ENCODE results near the gene RAB3B.

The RAB3B gene

DNA sequence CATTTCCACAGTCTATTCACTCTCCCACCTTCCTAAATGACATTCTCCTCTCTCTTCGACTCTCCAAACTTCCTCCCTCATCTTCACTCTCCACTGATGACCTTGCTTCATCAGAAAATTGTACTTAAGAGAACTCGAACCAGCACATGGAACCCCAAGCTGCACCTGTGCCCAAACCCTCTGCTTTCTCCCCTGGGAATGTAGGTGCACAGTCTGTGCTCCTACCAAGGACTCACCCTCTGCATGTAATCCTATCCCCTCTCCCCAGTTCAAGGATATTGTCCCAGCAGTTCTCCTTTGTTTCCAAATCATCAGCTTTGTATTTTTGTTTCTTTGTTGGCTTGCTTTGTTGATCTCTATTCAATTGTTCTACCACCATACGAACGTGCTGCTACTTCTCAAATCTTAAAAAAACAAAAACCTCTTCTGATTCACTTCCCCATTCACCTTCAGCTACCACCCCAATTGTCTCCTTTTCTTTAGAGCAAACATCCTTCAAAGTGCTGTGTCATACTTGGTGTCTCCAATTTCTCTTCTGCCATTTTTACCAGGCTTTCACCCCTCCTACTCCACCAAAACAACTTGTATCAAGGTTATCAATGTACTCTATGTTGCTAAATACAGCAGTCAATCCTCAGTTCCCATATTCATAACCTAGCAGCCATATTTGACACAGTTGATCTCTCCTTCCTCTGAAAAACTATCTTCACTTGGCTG, 26.8 kb downstream of the RAB3B start:
- Histone ChIP-seq H3K27me3 (ENCODE audit: insufficient read depth, low read length) (no peaks in the 10 kb centered on the region), H3K27ac (ENCODE audit: low read length) (no peak overlapping the region), H3K36me3 (ENCODE audit: insufficient read depth, low read depth, low read length) (peaks cover 57% of the 10 kb centered on the region), H3K4me3 (ENCODE audit: low read length) (no peak overlapping the region), H3K4me1 (ENCODE audit: insufficient read depth, low read length) (peaks cover 8% of the 10 kb centered on the region), H3K9ac (ENCODE audit: low read depth, low read length) (no peak overlapping the region), H3K9me3 (ENCODE audit: insufficient read depth, low read depth, low read length) (no peaks in the 10 kb centered on the region)

DNA sequence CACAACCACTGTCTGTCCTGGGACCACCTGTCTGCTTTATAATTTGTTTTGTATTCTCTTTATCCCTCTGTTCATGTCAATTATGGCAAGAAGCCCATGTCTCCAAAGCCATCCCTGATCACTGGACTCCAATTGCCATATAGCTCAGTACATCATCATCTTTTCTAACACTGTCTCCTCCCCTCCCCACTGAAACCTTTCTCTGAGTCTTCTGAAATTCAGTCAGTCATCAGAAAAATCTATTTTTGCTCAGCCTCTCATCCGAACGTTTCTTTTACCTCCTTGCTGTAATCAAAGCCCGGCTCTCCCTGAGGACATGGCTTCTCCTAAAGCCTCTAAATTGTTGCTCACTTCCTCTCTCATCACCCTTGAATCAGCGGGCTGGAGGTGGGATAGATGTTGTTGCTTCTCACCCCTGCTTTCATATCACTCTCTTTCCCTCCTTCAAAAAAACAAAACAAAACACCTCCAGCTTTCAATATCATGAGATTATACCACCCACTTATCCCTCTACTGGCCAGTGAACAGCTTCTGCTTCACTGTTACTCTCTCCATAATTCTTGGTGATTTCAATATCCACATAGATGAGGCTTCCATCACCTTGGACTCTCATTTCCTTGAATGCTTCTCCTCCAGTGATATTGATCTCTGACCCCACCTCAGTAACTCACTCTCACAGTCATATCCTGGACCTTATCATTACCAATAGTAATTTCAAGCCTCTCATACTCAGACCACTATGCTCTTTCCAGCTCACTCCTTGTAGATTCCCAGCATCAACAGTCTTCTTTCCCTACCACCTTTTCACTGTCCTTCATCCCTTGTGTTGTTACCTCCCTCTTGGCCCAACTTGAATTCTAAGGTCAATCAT, 27.8 kb downstream of the RAB3B start:
- Histone ChIP-seq H3K27ac (ENCODE audit: low read length) (no peak overlapping the region), H3K27me3 (ENCODE audit: insufficient read depth, low read length) (no peaks in the 10 kb centered on the region), H3K36me3 (ENCODE audit: insufficient read depth, low read depth, low read length) (peaks cover 53% of the 10 kb centered on the region), H3K4me3 (ENCODE audit: low read length) (no peak overlapping the region), H3K9ac (ENCODE audit: low read depth, low read length) (no peak overlapping the region), H3K9me3 (ENCODE audit: insufficient read depth, low read depth, low read length) (no peaks in the 10 kb centered on the region), H3K4me1 (ENCODE audit: insufficient read depth, low read length) (peaks cover 13% of the 10 kb centered on the region)

DNA sequence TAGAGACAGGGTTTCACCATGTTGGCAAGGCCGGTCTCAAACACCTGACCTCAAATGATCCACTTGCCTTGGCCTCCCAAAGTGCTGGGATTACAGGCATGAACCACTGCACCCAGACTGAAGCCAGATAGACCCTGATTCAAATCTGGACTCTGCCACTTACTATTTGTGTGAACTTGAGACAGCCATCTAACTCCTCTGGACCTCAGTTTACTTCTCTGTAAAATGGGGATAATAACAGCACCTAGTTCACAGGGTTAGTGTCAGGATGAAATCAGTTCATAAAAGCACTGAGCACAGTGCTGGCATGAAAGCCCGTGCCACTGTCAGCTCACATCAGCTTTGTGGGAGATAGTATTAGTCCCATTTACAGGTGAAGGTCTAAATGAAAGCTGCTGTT, 28.5 kb downstream of the RAB3B start:
- H3K36me3 ChIP-seq (ENCODE audit: insufficient read depth, low read depth, low read length) = peaks cover 55% of the 10 kb centered on the region
- H3K9me3 ChIP-seq (ENCODE audit: insufficient read depth, low read depth, low read length) = no peaks in the 10 kb centered on the region
- no peak overlapping the region for H3K27ac ChIP-seq (ENCODE audit: low read length)
- peaks cover 19% of the 10 kb centered on the region for H3K4me1 ChIP-seq (ENCODE audit: insufficient read depth, low read length)
- H3K27me3 ChIP-seq (ENCODE audit: insufficient read depth, low read length) = no peaks in the 10 kb centered on the region
- no peak overlapping the region for H3K9ac ChIP-seq (ENCODE audit: low read depth, low read length)
- H3K4me3 ChIP-seq (ENCODE audit: low read length) = no peak overlapping the region

DNA sequence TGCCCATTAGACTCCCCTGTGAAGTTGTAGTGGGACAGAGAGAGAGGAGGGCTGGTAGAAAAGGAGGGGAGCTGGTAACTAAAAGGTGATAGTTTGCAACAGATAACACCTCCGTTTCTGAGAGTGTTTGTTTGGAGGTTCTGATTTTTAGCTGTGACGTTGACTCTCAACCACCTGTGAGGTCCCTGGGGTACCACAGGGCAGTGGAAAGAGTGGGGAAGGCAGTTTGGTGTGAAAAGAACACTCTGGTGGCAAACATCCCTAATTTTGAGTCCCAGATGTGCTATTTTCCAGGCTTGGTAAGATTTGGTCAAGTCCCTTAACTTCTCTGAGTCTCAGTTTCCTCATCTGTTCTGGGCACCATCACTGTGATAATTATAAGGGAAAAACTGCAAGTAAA, 29.3 kb downstream of the RAB3B start:
- Histone ChIP-seq H3K27me3 (ENCODE audit: insufficient read depth, low read length) (no peaks in the 10 kb centered on the region), H3K9me3 (ENCODE audit: insufficient read depth, low read depth, low read length) (no peaks in the 10 kb centered on the region), H3K27ac (ENCODE audit: low read length) (no peak overlapping the region), H3K4me1 (ENCODE audit: insufficient read depth, low read length) (peaks cover 25% of the 10 kb centered on the region), H3K36me3 (ENCODE audit: insufficient read depth, low read depth, low read length) (peaks cover 56% of the 10 kb centered on the region), H3K9ac (ENCODE audit: low read depth, low read length) (no peak overlapping the region), H3K4me3 (ENCODE audit: low read length) (no peak overlapping the region)

DNA sequence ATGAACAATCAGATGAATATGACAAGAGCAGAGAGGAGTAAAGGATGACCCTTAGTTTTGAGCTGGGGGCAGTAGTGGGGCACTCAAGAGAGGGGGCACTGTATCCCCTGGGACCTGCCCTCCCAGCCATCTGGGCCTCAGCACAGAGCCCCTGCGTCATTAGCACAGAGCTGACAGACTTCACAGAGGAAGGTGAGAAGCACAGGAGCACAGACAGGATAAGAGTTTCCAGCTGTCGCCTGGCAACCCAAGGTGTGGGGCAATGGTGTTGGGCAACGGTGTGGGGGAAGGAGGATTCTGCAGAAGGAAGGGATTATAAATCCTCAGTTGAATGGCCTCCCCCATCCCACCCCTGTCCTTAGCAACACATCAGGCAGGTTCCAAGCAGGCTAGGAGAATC, 30.2 kb downstream of the RAB3B start:
- Histone ChIP-seq H3K9ac (ENCODE audit: low read depth, low read length) (no peak overlapping the region), H3K4me1 (ENCODE audit: insufficient read depth, low read length) (peaks cover 31% of the 10 kb centered on the region), H3K27me3 (ENCODE audit: insufficient read depth, low read length) (no peaks in the 10 kb centered on the region), H3K36me3 (ENCODE audit: insufficient read depth, low read depth, low read length) (peaks cover 50% of the 10 kb centered on the region), H3K9me3 (ENCODE audit: insufficient read depth, low read depth, low read length) (no peaks in the 10 kb centered on the region), H3K4me3 (ENCODE audit: low read length) (no peak overlapping the region), H3K27ac (ENCODE audit: low read length) (no peak overlapping the region)

DNA sequence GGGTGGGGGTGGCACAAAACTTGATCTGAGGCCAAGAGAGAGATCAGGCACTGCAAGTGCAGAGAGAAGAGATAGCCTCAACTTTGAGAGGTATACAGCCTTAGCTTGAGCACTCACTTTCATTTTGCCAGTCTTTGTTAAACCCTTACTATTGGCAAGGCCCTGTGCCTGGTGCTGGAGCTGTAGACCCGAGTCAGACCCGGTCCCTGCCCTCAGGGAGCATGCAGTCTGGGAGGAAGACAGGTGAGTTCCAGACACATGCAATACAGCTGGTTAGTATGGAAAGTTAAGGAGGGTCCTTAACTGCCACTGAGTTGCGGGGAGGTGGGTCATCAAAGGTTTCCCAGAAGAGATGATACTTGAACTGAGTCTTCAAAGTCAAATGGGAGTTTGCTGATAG, 31.7 kb downstream of the RAB3B start:
- H3K9me3 ChIP-seq (ENCODE audit: insufficient read depth, low read depth, low read length) = no peaks in the 10 kb centered on the region
- no peak overlapping the region for H3K27ac ChIP-seq (ENCODE audit: low read length)
- H3K4me3 ChIP-seq (ENCODE audit: low read length) = no peak overlapping the region
- H3K36me3 ChIP-seq (ENCODE audit: insufficient read depth, low read depth, low read length) = peaks cover 50% of the 10 kb centered on the region
- no peak overlapping the region for H3K9ac ChIP-seq (ENCODE audit: low read depth, low read length)
- H3K27me3 ChIP-seq (ENCODE audit: insufficient read depth, low read length) = no peaks in the 10 kb centered on the region
- peaks cover 26% of the 10 kb centered on the region for H3K4me1 ChIP-seq (ENCODE audit: insufficient read depth, low read length)

DNA sequence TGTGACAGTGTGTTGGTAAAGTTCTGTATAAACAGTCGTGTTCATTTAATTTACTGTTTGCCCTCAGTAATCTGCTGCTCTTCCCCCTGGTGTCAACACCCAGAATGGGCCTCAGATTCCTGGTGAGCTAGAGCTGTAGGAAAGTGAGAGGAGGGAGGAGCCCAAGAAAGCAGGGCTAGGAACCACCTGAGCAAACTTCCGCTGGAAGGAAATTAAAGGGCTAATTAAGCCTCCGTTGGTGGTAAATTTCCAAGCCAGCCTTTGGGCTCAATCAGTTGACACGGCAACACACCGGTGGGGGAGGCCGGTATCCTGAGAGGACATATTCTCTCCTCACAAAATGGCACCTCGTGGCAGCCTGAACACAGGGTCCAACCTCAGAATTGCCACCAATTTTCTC, 32.9 kb downstream of the RAB3B start:
- H3K27me3 ChIP-seq (ENCODE audit: insufficient read depth, low read length) = no peaks in the 10 kb centered on the region
- no peak overlapping the region for H3K9ac ChIP-seq (ENCODE audit: low read depth, low read length)
- peaks cover 22% of the 10 kb centered on the region; the same call in 1 of the 2 replicates for H3K4me1 ChIP-seq (ENCODE audit: insufficient read depth, low read length)
- peaks cover 46% of the 10 kb centered on the region for H3K36me3 ChIP-seq (ENCODE audit: insufficient read depth, low read depth, low read length)
- H3K4me3 ChIP-seq (ENCODE audit: low read length) = no peak overlapping the region
- no peak overlapping the region for H3K27ac ChIP-seq (ENCODE audit: low read length)
- no peaks in the 10 kb centered on the region for H3K9me3 ChIP-seq (ENCODE audit: insufficient read depth, low read depth, low read length)

DNA sequence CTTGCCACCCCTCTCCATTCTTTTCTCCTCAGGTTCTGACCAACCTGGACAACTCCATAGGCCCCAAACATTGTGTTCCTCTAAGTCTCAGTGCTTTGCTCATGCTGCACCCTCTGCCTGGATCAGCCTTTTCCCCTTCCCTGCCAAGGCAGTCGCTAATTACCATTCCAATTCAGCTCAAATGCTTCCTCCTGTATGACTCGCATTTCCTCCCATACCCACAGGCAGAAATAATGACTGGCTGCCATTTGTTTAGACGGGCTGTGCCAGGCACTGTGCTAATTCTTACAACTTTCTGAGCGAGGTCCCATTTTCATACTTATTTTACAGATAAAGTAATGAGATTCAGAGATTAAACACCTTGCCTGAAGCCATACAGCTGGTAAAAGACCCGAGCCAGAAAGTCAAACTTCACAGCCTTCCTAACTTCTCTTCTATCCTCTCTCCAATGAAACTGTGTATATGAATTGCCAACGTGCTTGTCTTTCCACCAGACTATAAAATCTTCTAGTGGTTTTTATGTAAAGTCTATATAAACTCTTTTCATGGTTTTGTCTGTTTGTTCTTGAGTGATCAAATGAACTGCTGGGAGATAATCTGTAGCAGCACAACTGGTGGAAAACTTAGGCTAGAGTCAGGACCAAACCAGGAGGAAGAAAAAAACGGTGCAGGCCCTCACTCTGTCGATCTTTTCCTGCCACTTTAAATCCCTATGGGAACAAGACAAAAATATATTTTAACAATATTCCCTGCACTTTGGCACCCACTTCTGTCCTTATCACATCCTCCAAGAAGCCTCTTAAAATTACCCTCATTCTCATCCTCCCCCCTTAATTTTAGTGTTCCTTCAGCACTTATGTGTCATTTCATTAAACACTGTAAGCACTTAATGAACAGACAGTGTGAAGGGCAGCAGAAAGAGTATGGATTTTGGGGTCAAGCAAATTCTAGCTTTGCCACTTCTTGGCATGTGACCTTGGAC, 33.7 kb downstream of the RAB3B start:
- Histone ChIP-seq H3K27me3 (ENCODE audit: insufficient read depth, low read length) (no peaks in the 10 kb centered on the region), H3K27ac (ENCODE audit: low read length) (no peak overlapping the region), H3K4me1 (ENCODE audit: insufficient read depth, low read length) (peaks cover 22% of the 10 kb centered on the region; the same call in 1 of the 2 replicates), H3K9ac (ENCODE audit: low read depth, low read length) (no peak overlapping the region), H3K9me3 (ENCODE audit: insufficient read depth, low read depth, low read length) (no peaks in the 10 kb centered on the region), H3K36me3 (ENCODE audit: insufficient read depth, low read depth, low read length) (peaks cover 45% of the 10 kb centered on the region), H3K4me3 (ENCODE audit: low read length) (no peak overlapping the region; the same call in 1 of the 2 replicates)

DNA sequence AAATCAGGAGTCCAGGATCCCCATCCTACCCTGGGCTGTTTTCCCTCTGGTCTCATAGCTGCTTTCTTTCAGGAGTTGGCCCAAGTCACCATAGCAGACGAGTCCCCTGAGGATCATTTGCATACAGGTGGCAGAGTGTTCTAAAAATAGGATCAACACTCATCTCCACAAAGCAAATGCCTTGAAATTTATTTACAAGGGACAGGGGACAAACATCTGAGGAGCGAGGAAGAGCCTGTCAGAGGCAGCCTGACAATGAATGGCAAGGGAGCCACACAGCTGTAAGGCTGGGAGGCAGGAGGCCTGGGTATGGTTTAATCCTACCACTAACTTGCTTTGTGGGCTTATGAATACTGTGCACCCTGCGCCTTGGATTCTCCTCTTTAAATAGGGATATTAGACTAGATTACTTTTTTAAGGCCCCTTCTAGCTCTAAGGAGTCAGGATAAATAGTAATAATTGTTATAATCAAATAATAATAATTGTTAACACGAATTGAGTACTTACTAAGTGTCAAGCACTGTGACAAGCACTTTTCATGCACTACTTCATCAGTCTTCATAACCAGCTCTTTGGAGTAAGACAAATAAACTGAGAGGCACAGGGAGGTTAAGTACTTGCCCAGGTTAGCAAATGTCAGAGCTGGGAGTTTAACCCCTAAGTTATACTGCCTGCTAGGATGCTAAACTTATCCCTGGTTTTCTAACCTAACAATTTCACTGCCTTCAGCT, 34.5 kb downstream of the RAB3B start:
- Histone ChIP-seq H3K27ac (ENCODE audit: low read length) (no peak overlapping the region), H3K4me3 (ENCODE audit: low read length) (no peak overlapping the region), H3K4me1 (ENCODE audit: insufficient read depth, low read length) (peaks cover 22% of the 10 kb centered on the region; the same call in 1 of the 2 replicates)

DNA sequence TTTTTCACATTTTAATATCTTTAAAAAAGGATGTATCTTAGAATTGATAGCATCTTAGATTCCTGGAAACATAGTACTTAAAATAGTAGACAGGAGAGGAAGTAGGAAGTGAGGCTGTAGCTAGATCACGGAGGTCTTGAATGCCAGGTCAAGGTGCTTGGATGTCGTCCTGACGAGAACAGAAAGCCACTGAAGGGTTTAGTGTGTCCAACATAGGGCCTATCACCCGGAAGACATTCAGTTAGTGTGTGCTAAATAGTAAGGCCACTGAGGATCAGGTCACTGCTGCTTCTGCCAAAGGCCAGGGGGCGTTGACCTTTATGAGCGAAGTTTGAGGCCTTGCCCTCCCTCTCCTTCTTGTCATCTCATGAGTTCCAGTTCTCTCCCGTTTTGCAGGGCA, 35.7 kb downstream of the RAB3B start:
- H3K36me3 ChIP-seq (ENCODE audit: insufficient read depth, low read depth, low read length) = peaks cover 36% of the 10 kb centered on the region
- H3K9me3 ChIP-seq (ENCODE audit: insufficient read depth, low read depth, low read length) = no peaks in the 10 kb centered on the region
- no peak overlapping the region for H3K9ac ChIP-seq (ENCODE audit: low read depth, low read length)
- no peaks in the 10 kb centered on the region for H3K27me3 ChIP-seq (ENCODE audit: insufficient read depth, low read length)
- H3K4me3 ChIP-seq (ENCODE audit: low read length) = no peak overlapping the region
- H3K4me1 ChIP-seq (ENCODE audit: insufficient read depth, low read length) = peaks cover 22% of the 10 kb centered on the region; the same call in 1 of the 2 replicates
- H3K27ac ChIP-seq (ENCODE audit: low read length) = no peak overlapping the region

More for the DNA sequence above, 34.5 kb downstream of the RAB3B start:
- no peaks in the 10 kb centered on the region for H3K9me3 ChIP-seq (ENCODE audit: insufficient read depth, low read depth, low read length)
- H3K9ac ChIP-seq (ENCODE audit: low read depth, low read length) = no peak overlapping the region
- peaks cover 39% of the 10 kb centered on the region for H3K36me3 ChIP-seq (ENCODE audit: insufficient read depth, low read depth, low read length)
- H3K27me3 ChIP-seq (ENCODE audit: insufficient read depth, low read length) = no peaks in the 10 kb centered on the region

DNA sequence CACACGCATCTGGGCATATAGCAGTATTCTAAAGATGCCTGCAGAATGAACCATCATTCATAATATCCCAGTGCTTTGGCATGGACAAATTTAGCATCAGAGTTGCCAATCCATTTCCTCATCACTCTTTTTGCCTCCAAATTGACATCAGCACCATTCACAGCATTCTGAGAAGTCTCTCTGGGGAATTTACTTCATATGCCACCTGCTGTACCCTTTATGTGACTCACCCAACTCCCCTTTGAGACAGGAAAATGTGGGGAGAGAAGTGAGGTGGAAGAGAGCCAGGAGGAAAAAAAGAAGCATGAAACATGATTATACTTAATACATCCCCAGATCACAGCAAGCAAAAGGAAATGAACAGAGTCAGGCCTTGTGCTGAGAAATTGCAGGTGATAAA, 37.4 kb downstream of the RAB3B start:
- Histone ChIP-seq H3K9me3 (ENCODE audit: insufficient read depth, low read depth, low read length) (no peaks in the 10 kb centered on the region), H3K27me3 (ENCODE audit: insufficient read depth, low read length) (no peaks in the 10 kb centered on the region), H3K4me1 (ENCODE audit: insufficient read depth, low read length) (peaks cover 22% of the 10 kb centered on the region; the same call in 1 of the 2 replicates), H3K36me3 (ENCODE audit: insufficient read depth, low read depth, low read length) (peaks cover 34% of the 10 kb centered on the region), H3K9ac (ENCODE audit: low read depth, low read length) (no peak overlapping the region), H3K27ac (ENCODE audit: low read length) (no peak overlapping the region), H3K4me3 (ENCODE audit: low read length) (no peak overlapping the region)
